HL-60 (cell line): Measurements from ENCODE around the gene GDPD5.

ENCODE experiments used
- DNase-seq, 2 experiments: peaks; one replicate each; pipeline ENCODE4 v3.0.0-alpha.2; 2010 to 2020; ENCODE audit warnings: low read depth in 1 of 2, low spot score in 1 of 2
- H3K27ac ChIP-seq: fragments of 250-450 bp; sonication (Bioruptor Pico); replicated peaks from 2 replicates; pipeline ENCODE4 v1.5.1; 2020; ENCODE audit warnings: mild to moderate bottlenecking, moderate library complexity
- H3K27me3 ChIP-seq: fragments of 250-450 bp; sonication (Bioruptor Pico); 2 replicates; pipeline ENCODE4 v1.5.1; 2021; ENCODE audit warnings: mild to moderate bottlenecking, moderate library complexity; ENCODE audit not compliant: insufficient read depth, poor library complexity, severe bottlenecking
- H3K4me3 ChIP-seq: replicated peaks from 2 replicates; pipeline ENCODE4 v1.5.1; 2011; ENCODE audit warnings: mild to moderate bottlenecking, control low read depth, low read length; ENCODE audit not compliant: insufficient read depth
- CTCF ChIP-seq: IDR thresholded peaks from one replicate; pipeline ENCODE4 v1.5.1; 2011; ENCODE audit warnings: low read length, control low read depth, inconsistent platforms; ENCODE audit not compliant: insufficient read depth
- GABPA ChIP-seq: IDR thresholded peaks from 2 replicates; pipeline ENCODE4 v1.6.1; 2012; ENCODE audit warnings: low read depth
- POLR2AphosphoS5 ChIP-seq: IDR thresholded peaks from 2 replicates; pipeline ENCODE4 v1.6.1; 2012; ENCODE audit warnings: low read depth
- REST ChIP-seq: IDR thresholded peaks from 2 replicates; pipeline ENCODE4 v1.6.1; 2012; ENCODE audit warnings: low read depth; ENCODE audit not compliant: insufficient replicate concordance
- SPI1 ChIP-seq: IDR thresholded peaks from 2 replicates; pipeline ENCODE4 v1.6.1; 2012; ENCODE audit warnings: low read depth, mild to moderate bottlenecking, borderline replicate concordance

The GDPD5 gene

GRCh38 chr11:75534259-75535069 lies 8.7 kb upstream of the GDPD5 start:
- Histone ChIP-seq H3K27me3 (peaks cover 3% of the 10 kb centered on the region), H3K4me3 (no peak overlapping the region), H3K27ac (no peak overlapping the region)
- no peak for DNase-seq
- TF ChIP-seq REST (no peak), POLR2AphosphoS5 (no peak), SPI1 (no peak), GABPA (no peak), CTCF (no peak)

DNA sequence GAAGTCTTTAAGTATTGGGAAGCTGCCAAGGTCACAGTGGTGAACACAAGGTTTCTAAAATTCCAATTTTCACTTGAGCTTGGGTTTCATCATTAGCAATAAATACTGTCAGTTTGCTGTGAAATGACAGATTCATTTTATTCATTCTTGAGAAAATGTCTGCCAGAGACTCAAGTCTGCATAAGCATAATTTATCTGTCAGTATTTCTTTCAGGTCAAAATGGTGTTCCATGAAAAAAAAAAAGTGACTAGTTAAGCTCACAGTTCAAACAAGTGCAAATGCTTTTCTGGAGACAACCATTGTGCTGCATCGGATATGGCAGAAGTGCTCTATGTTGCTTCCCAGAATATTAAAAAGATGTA lies 8.1 kb upstream of the GDPD5 start:
- DNase-seq, result no peak
- H3K27me3 ChIP-seq, result peaks cover 3% of the 10 kb centered on the region
- H3K27ac ChIP-seq, result no peak overlapping the region
- H3K4me3 ChIP-seq, result no peak overlapping the region
- TF ChIP-seq REST, result no peak

DNA sequence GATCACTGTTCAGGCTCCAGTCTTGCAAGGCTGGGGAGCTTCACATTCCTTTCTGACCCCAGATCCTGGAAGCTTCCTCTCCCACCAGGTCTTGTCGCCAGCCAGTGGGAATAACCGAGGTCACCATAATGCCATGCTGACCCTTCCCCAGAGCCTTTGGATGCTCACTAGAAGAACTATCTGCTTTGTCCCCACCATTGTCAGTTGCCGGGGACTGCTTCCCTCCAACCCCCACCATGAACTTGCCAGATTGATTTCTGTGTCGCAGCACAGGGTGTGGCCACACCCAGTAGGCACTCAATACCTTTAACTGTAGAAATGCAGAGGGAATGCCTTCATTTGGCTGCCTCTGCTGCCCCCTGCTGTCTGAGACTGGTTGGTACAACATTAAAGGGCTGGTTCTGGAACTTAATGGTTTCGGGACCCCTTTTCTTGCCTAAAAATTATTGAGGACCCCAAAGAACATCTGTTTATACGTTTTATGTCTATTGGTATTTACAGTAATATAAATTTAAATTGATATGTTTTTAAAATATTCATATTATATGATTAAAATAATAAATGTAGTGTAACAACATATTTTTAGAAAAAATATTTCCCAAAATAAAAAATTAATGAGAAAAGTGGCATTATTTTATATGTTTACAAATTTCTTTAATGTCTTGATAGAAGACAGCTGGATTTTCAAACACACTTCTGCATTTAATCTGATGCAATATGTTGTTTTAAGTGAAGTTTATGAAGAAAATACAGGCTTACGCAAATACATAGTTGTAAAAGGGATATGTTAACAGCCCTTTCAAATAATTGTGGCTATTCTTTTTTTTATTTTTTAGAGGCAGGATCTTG lies 6.7 kb upstream of the GDPD5 start:
- H3K4me3 ChIP-seq, result no peak overlapping the region
- peak; percentile 56 to 65 for DNase-seq
- peaks cover 4% of the 10 kb centered on the region for H3K27me3 ChIP-seq
- H3K27ac ChIP-seq, result no peak overlapping the region
- TF ChIP-seq REST, result no peak
- peak; percentile 74 for TF ChIP-seq CTCF
- TF ChIP-seq POLR2AphosphoS5, result no peak
- no peak for TF ChIP-seq SPI1
- no peak for TF ChIP-seq GABPA
